Fibroblast of gingiva (primary cell): Measurements from ENCODE around the gene RETREG2.

ENCODE experiments used
- DNase-seq: peaks from one replicate; pipeline ENCODE4 v3.0.0-alpha.2; 2011; ENCODE audit warnings: low read depth

The RETREG2 gene

DNA sequence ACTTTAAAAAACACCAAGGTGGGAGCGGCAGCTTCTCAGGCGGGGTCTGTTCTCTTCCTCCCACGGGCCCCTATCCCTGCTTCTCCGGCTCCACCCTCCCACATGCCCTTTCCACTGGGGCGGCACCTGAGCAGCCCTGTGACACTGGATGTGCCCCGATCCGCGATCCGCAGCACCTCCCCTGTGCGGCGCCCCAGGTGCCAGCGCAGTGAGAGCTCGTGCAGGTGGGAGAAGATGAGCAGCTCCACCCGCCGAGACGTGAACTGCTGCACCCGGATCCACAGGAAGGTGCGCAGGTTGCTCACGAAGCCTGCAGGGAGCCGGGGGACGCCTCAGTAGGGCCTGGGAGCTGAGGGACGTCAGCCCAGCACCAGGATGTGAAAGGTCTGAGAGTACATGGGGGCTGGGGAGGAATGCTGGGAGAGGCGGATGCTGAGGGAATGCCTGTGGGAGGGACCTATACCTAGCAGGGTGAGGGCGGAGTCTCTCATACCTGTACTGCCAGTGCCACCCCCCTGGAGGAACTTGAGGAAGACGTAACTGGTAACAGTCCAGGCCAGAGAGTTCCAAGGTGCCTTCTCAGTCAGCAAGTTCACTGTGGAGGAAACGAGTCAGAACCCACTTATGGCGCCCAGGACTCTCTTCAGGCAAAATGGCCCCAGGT, 37.9 kb downstream of the RETREG2 start:
- DNase-seq = no peak

DNA sequence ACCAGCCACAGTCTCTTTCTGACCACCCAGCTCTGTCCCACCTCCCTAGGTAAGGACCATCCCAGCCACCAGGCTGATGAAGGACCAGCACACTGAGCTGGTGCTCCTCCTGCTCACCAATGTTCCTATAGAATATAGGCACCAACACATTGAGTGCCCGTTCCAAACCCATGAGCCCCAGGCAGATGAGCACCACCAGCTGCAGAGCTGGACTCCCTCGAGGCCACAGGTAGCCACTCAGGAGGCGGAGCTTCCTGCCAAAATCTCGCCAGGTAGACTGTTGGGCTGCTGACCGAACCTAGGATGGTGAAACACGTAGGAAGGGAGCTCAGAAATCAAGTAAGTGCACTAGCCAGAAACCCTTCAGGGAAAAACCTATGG, 38.5 kb downstream of the RETREG2 start:
- no peak for DNase-seq

DNA sequence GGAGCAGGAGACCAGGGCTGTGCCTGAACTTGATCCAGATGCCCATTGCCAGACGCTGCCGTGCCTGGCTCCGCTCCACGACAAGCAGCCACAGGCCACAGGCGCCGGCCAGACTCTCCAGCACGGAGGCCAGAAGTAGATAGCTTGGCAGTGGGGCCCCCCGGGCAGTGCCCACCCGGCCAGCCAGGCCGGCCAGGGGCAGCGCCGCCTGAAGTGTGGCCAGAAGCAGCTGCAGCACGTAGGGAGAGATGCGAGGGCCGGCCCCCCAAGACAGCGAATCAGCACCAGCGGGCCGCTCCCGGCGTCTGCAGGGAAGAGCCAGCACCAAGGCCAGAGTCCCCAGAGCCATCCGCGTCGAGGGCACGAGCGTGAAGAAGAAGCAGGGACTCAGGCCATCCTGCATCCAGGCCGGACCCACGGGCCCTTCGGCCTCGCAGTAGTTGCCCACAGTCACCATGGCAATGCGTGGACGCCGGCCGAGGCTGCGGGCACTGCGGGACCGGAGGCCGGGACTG, 40.2 kb downstream of the RETREG2 start:
- no peak for DNase-seq

DNA sequence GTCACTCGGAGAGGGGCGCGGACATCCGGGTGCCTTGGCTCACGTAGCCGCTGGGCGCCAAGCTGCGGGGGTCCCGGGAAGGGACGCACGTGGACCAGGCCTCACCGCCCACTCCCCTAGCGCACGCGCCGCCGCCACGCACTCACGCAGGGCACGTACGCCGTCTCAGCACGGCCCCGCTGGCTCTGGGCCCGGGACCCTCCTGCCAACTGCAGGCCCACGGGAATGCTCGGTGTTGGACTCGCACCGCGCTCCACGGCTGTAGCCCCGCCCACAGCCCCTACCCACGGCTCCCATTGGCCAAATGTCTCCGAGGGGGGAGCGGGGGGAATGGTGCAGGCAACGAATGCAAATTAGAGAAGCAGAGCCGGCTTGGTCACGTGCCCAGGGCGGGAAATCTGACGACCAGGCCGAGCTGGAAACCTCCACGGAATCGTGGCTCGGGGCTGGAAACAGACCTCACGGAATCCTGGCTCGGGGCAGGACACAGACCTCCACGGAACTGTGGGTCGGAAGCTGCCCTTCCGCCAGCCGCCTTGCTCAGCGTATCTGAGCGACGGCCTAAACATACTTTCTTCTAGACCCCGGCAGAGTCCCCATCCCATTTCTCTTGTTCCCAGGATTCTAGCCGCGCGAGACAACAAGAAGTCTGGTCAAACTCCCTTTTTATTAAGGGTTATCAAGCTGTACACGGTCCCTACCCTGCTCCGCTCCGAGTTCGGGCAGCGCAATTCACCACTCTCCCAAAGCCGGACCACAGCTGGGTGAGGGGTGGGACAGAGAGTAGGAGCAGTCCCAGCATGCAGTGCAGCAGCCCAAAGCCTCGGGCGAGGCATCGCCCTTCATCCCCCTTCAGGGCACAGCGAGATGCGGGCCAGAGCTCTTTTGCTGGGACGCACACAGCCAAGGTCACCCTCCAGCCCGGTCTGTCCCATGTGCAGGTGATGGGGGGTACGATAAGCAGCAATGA, 40.9 kb downstream of the RETREG2 start, which contains the start of gene ABCB6:
Gene ABCB6 (minus strand): TSS at position 227 of the 970 bp plus-strand sequence. CDS start 285 bp downstream, outside the sequence.
- DNase-seq = peak; percentile 96

DNA sequence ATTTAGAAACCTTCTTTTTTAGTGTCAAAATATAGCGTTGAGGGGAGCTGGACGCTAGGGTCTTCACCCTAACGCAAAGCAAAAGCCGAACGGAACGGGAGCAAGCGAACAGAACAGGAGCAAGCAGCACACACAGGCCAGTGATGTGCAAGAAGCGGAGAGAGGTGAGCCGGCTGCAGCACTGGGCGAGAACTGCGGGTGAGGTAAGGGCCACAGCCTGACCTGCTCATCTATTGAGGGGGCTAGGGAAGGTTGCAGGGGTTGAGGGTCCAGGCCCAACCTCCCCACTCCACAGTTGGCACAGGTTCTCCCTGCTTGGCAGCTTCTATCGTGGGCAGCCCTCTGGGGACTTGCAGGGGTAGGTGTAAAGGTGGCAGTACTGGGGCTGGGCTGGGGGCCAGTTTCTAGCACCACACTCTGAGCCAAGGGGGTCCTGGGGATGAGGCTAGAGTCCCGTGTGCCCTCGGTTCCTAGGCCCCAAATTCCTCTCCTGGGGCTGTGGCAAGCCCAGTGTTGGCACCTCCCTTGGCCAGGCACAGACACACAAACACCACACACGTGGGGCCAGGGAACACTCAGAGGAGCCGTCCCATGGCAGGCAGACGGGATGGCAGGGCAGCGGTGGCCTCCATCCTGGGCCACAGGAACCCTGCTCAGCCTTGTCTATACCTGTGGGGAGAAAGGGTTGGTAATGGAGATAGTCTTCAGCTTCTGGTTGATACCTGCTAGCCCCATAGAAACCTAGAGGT, 41.9 kb downstream of the RETREG2 start:
- no peak for DNase-seq

DNA sequence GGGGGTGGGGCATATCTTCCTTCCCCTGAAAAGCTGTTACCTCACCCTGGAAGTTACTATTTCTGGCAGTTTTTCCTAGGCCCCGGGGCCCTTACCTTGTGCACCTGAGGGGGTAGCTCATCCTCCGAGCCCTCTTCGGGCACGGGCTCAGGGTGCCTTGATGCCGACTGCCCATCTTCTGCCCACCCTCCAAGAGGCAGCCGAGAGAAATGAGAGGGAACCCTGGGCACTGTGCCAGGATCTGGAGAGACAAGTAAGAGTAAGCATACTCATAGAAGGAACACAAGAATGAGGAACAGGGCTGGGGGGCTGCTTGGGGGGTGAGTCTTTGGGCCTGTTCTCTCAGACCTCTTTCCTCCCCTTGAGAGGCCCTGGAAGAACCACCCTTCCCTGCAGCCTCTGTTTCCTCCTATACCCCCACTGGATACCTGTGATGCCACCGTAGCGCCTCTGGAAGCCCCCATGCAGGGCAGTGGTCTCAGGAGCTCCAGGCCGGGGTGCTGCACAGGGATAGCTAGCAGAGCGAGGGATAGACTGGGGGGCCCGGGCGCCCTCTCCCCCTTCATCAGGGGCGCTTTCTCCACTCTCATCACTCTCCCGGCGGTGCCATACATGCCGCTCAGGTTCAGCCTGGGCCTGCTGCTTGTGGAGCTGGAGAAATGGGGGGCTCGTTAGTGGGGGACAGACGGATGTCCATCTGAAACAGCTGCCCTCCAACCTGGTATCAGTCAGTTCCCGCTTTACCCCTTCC, 42.8 kb downstream of the RETREG2 start:
- no peak for DNase-seq

DNA sequence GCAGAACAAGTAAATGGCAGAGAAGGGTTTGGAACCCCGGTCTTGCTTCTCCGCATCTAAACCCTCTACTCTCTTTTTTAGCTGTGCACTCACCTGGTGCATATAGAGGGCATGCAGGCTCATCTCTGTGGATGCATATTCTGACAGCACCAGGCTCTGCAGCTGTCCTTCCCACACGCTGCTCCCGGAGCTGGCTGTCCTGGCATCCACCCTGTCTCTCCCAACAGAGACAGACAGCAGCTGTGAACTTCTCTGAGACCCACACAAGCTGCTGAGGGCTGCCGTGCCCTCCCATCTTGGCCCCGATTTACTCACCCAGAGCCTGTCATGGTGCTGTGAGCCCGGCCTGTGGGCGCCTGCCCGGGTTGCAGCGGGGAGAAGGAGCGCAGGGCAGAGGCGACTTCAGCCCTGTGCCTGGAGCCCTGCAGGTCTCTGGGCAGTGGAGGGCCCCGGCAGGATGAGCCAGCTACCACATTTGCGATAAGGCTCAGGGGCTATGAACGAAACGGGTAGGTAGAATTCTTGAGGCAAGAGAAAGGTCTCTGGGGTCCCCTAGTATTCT, 44.0 kb downstream of the RETREG2 start:
- no peak for DNase-seq

DNA sequence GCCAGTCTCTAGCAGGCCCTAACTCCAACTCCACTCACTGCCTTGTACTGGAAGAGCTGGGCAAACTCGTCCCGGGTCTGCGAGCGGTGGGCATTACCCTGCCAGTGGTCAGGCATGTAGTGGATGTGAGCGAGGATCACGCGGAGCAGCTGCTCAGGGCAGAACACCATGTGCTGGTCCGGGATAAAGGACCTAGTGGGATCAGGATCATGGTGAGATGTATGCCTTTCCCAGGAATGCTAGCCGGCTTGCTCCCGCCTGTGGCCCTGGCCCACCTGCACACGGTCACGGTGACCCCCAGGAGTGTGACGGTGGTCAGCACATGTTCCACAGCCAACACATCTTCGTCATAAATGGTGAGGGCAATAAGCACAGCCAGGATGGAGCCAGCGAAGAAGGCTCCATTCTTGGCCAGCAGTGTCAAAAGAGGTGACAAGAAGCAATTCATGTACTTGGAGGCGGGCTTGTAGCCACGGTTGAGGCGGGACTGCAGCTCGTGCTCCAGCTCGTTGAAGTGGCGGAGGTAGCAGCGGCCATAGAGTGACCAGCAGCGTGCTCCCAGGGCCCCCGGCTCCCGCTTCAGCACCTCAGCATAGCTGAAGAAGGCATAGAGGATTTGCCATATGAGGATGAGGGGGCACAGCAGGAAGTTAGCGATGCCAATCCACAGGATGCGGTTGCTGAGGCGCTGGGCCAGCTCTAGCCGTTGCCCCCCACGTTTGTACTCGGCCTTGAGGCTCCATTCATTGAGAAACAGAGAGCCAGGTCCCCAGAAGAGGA, 45.9 kb downstream of the RETREG2 start:
- DNase-seq = no peak

DNA sequence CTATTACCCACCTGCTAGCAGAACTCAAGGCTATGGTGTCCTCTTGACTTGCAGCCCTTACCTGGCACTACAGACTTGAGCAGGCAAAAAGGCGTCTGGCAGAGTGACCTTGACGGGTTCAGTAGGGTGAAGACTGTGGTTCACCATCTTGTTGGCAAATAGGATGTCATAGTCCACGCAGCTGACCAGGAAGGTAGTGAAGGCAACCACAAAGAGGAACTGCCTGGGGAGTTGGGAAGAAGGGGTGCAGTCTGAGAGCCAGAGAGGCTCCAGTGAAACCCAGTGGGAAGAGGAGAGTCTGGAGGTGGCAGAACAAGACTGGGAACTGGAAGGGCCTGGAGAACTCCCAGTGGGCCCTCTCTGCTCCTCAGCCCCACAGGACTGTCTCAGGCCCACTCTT, 47.3 kb downstream of the RETREG2 start:
- DNase-seq = no peak

DNA sequence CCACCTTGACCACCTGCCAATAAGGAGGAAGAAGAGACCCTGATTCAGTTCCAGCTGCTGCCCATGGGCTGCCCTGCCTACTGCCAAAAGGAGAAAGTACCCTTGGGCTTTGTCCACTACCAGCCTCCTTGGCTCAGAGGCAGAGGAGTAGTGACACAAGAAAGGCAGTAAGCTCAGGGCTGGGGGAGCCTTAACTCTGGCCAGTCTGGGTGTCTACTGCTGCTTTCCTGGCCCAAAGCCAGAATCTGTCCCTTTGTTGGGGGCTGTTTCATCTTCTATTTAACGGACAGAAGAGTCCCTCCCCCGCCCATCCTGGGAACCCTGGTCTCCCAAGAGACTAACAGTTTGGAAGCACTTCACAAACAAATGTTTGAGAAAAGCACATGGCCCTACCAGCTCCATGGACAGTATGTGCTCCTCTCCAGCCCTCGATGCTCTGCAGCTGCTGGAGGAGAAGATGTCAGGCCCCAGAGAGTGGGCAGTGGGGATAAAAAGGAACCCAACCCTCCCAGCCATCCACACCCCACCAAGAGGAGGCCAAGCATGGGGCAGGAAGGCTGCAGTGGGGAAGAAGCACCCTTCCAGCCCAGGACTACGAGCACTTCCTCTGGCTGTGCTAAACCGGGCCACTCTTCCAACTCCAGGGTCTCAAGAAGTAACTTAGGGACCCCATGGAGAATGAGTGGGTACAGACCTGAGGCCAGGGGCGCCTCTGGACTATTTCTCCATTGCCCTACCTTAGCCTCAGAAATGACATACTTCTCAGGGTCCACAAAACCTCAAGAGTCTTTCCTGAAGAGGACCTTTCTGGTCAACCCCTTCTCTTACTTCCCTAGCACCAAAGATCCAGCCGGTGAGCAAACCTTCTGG, 50.2 kb downstream of the RETREG2 start:
- no peak for DNase-seq

DNA sequence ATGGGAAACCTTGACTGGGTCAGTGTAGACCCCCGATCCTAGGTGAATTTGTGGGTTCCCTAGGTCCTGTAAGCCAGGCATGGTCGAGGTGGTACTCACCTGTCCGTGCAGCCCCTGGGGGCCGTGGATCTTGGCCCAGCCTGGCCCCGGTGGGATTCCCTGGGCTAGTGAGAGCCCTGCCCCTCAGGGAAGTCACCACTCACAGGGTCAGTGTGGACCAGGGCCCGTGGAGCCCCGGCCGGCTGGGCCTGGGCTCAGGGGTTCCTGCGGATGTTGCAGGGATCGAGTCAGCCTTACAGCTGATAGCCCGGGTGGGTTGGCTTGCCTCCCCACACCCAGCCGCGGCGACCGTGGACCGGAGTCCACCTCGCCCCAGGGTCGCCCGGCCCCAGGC, 50.8 kb downstream of the RETREG2 start:
- no peak for DNase-seq

DNA sequence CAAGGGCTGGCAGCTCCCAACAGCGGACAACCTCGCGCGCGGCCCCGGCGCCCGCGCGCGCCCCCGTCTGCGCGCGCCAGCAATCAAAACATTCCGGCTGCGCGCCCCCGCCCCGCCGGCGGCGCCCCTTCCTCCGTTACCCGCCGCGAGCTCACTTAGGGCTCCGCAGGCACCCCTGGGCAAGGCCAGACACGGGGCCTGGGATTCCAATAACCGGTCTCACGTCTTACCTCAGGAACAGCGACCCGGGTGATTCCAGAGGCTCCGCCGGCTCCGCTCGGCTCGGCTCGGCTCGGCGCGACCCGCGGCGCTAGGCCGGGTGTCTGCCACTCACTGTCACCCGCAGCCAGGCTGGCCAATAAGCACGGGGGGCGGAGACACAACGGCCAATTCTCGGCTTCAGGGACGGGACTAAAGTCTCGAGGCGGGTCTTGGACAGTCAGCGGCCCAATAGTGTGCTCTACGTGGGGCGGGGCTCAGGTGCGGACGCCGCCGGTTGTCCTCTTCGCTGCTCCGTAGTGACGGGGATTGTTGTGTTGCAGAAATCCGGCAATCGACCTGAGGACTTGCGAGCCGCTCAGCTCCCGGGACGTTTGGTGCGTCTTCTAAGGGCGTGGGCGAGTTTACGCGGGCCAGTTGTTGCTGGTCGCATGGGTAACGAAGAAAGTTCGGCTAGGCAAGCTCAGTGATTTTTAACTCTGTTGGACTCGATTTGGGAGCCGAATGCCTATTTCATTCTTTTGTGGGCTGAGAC, 51.4 kb downstream of the RETREG2 start, which contains the start of the genes ANKZF1 and ATG9A:
Gene ANKZF1 (plus strand): TSS at position 502 of the 754 bp plus-strand sequence. CDS start 452 bp downstream, outside the sequence.
Gene ATG9A (minus strand): TSS at position 332 of the 754 bp plus-strand sequence. CDS start 1,612 bp downstream, outside the sequence.
- peak; percentile 98 for DNase-seq

DNA sequence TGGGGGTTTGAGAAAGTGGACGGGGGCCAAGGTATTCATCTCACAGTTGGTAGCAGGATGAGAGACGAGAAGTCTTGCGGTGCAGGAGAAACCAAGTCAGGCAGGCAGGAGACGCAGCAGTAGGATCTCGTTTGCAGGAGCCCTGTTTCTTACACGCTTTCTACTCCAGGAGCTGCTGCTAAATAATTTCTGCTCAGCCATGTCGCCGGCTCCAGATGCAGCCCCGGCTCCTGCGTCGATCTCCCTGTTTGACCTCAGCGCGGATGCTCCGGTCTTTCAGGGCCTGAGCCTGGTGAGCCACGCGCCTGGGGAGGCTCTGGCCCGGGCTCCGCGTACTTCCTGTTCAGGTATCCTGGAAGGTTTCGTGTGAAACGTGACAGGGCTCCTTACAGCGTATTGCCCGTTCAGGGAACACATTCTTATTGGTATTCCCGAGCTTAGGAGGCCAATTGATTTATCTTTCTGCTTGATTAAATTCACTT, 52.0 kb downstream of the RETREG2 start:
- DNase-seq = no peak

DNA sequence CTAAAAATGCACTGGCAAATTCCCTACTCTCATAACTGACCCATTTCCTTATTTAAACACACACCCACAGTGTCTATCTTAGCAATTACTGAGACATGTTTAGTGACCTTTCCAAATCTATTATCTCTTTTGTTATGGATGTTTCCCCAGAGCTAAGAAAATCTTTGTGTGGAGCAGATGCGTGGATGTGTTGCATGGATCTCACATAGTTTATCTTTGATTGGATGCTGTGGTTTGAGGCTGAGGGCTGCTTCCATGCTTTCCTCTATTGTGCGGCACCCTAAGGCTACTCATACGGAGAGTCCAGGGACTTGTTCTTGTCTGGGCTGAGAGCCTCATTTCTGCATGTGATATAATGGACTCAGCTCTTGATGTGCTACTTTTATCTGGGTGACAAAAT, 56.3 kb downstream of the RETREG2 start:
- no peak for DNase-seq
